Activated CD4-positive, alpha-beta T cell treated with anti-CD3 and anti-CD28 coated beads, Interleukin-2, Interleukin-6, amounts not matched to agents 100 ng/mL and 50 ng/mL, durations not matched to agents 16 hours and 8 hours (primary cell): ENCODE data around the gene ABCD3.

Experiments
- DNase-seq: peaks from one replicate; pipeline ENCODE4 v3.0.0-alpha.2; 2020

Gene ABCD3

DNA sequence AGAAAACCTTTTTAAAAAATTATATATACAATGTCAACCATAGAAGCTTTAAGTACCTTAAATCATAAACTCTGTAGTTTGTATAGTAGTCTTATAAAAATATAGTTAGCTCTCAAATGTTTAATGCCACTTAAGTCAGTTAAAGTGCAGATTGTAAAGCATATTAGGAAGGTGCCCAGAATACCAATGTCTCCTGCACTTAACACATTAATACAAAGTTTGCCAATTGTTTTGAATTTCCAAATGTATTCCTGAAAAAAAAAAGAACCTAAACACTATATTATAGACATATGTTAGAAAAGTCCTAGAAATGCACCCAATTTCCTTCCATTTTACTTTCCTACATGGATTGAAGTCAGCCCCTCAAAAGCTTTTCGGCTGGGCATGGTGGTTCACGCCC, 111.2 kb downstream of the ABCD3 start:
- DNase-seq = no peak

DNA sequence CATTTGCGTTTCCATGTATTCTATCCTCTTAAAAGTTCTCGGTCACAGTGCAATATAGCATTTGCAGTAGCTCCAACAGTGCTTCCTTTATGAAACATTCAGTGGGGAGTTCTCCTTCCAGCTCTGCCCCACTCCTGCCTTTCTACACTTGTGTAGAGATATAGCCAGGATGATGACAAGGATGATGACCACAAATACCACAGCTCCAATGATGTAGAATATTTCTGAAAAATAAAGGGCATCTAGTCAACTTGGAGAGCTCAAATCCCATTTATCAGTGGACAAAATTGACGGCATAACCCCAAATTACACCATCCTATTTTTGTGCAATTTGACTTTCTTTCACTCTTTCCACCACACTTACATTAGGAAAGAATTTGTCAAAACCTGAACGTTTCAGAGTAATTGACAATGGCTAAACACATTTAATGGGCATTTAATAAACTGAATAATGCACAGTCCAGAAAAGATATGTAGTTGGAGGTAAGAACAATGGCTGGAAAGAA, 112.2 kb downstream of the ABCD3 start:
- no peak for DNase-seq

DNA sequence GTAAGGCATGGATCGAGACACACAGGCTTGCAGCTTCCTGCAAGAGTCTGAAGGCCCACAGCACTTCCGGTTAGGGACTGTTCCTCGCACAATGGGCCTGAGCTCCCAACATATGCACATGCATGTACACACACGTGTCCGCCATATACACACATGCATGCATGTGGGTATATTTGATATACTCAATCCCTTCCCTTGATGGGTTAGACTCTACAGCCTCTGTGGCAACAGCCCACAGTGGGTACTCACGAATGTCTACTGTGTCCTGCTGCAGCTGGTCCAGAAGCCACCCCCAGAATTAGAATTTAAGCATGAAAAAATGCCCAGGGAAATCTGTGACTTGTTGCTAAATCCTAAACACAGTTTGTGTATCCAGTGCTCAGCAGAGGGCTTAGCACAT, 113.5 kb downstream of the ABCD3 start:
- DNase-seq = no peak

DNA sequence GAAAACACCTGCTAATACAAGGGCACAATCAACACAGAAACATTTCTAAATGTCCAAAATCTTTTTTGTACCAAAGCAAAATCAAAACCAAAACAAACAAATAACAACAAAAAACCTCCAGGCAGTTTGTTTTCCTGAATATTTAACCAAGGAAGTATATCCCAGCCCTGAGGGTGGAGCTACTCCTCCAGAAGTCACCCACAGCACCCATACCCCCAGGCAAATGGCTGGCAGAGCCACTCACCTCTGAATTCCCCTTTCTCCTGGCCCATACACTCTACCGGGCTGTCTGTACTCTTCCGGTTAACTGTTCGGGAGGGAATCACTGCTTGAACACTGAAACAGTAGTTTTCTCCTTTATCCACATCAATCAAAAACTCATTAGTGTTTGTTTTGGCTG, 113.9 kb downstream of the ABCD3 start:
- no peak for DNase-seq

DNA sequence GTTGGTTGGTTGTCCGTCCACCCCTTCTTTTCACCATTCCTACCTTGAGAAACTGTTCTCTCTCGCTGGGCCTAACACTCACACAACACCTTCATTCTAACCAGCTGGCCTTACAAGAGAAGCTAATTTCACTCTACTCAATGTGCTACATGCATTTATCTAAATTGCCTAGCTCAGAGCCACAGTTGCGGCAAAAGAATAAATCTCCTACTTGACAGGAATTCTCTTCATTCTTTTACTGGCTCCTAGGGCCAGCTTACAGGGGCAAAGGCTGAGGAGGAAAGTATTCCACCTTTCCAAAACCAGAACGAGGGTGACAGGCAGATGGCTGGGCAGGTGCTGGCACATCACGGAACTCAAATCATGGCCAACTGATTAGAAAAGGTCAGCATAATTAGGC, 116.9 kb downstream of the ABCD3 start:
- no peak for DNase-seq

DNA sequence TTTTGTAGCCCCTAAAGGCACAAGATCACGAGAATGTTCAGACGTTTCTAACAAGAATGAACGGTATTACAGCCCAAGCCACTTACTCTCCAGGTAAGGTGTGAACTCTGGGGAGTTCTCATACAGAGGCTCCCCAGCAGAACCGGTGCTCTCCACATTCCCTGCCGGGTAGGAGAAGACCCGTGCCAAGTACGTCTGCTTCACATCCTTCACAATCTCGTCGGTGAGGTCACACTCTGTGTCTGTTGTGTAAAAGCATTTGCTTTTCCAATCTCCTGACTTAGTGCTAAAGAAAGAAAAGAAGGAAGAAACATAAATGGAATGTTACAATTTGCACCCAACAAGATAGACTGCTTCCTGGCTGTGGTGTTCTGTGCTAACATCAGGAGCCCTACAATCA, 117.7 kb downstream of the ABCD3 start:
- no peak for DNase-seq

DNA sequence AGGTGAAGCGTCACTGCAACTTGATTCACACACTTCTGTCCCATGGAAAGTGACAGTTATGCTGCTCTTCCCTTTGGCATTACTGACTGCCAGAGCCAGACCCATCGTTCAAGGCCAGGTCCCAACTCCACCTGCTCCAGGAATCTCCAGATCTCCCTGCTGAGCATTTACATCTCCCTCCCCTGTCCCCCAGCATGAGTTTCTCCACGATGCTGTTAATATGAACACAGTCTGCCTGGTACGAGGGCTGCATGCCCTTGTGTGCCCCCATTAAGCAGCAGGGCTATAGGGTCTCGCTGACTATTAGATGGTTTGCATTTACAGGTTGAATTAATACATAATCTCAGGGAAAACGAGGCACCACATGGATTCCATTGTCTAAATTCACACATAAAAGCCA, 119.1 kb downstream of the ABCD3 start:
- no peak for DNase-seq

DNA sequence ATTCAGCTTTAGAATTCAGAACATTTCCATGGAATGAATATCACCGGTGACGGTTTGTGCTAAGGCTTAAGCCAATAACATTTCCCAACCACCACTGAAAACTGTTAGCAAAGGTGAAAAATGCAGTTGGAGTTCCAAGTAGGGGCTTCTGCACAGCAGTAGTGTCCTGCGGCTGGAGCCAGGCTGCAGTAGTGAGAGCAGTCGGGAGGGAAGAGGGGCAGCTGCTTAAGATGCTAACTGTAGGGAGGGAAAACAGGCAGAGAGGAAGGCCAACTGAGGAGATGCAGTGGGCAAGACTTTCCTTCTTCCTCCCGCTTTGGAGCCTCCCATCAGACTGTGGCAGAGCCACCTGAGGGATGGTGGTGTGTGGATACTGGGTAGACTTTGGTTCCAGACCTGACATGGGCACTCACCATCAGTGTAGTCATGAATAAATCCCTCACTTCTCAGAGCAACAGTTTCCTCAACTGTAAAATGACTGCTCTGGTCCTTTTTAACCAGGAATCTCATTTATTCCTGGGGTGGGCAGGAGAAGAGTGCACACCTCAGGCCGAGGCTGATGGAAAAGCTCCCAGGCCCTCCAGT, 120.1 kb downstream of the ABCD3 start:
- DNase-seq = no peak

DNA sequence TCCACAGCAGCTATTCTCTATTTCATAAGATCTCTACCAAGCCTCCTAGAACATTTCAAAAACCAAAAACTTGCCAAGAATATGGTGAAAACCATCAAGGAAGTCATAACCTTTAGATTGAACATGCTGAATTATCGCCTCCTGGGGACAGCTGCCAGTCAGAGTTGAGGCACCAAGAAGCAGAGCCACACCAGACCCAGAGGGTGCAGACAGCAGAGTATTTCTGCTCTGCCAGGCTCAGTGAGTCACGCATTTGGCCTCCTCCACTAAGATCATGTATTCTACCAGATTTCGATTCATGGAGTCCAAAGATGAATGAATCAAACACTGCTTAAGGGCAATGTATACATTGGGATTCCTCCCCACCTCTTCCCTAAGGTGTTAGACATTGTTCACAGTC, 121.3 kb downstream of the ABCD3 start:
- DNase-seq = no peak

DNA sequence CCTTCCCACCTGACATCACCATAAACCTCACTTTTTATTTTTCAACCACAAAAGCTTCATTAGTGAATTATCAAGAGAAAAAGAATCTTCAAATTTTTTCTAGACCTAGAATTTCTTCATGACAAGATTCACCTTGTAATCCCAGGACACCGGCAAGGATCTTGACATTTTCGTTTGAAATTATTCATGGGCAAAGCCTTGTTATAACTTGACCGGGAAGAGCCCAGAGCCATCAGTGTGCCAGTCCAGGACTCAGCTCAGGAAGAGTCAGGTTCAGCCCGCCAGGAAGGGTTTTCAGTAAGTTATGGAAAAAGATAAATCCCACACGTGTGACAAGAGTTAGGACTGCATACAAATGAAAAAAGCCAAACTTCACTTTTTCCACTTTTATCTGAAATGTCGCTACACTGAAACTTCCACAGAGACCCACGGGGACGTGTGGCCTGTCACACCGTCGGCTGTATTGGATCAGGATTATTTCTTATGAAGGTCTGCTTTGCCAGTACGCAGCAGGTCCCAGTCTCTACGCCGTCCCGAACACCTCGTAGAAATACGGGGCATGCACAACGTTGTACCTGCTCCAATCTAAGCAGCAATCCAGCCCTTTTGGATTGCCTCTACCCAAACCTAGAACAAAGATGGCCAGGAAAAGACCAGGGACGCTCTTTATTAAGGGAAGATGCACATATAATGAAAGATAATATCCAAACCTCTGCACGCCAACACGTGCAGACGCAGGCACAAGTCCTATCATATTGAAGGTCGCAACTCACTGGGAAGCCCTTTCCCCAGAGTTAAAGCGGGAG, 122.5 kb downstream of the ABCD3 start:
- no peak for DNase-seq

DNA sequence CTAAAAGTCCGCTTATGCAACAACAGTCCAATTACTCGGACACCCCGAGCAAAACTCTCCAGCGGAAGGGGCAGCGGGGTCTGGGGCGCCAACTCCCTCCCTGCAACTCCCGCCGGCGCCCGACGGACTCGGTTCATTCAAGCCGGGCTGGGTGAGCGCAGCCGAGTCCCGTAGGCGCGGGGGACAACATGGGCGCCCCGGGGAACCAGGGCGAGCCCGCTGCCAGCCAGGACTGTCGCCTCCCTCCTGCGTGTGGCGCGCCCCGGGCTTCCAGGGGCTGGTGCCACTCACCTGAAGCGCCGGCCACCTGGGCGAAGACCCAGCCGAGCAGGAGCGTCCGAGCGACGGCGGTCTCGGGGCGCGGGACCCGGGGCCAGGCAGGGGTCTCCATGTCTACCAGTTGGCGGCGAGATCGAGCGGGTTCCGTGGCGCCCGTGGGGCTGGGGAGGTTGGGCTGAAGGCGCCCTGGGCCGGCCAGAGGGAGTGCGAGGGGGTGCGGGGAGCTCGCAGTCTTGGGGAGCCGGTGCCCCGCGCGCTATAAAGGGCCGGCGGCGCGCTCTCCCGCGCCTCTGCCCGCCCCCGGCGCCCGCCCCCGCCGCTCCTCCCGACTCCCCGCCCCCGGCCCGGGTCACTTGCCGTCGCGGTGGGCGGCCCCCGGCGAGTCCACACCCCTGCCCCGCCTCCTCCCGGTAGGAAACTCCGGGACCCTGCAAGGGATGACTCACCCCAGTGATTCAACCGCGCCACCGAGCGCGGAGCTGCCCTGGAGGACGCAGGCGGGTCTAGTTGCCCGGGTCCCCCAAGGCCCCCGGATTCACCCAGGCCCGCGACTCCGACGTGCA, 123.3 kb downstream of the ABCD3 start, which contains the start of gene F3:
Gene F3, minus strand, starts transcription at position 514 of the 842 bp plus-strand sequence. Its CDS starts 123 bp downstream, at position 391.
- DNase-seq = peak; percentile 85

DNA sequence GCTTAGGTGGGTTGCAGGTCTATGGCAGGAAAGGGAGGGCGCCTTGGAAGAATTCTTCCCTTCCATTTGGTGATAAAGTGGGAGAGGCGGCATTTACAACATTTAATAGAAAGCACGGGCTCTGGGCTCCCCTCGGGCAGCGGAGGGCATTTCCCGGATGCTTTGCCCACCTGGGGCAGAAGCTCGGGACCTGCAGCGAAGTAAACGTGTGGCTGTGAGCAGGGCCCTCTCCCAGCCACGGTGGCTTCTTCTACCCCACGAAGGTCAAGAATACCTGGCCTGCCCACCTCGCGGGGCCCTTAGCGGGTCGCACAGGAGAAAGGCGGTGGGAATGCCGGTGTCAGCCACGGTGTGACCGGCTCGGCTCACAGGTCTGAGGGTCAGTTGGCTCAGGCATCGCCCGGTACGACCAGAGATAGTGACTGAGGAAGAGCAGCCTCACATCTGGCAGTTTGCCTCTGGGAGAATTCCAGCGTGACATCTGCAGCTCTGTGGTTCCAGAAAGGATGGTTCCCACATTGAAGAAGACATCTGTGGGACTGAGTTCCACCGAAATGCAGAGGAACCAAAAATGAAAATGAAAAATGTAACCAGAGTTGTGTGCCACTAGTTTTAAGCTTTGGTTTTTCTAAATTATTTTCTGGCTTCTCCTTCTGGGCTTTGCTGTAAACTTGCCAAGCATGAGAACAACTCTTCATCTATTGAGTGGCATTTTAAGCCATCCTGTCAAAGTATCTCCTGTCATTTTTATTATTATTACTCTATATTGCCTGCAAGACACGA, 124.1 kb downstream of the ABCD3 start:
- no peak for DNase-seq

DNA sequence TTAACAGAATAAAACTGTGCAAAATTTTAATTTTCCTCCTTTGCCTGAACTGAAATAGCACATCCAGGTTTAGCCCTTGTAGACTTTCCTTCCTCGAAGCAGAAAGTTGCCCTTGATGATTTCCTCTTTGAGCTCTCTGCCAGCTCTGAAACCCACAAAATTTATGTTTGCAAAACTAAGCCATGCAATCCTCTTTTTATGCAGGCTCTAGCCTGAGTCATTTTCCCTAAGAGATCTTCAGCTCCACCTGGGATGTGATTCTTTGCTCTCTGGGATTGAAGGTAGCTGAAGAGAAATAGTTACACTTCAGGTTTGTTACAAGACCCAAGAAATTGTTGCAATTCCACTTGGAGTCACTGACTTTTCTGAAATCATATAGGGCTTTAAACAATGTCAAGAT, 124.8 kb downstream of the ABCD3 start:
- DNase-seq = no peak

DNA sequence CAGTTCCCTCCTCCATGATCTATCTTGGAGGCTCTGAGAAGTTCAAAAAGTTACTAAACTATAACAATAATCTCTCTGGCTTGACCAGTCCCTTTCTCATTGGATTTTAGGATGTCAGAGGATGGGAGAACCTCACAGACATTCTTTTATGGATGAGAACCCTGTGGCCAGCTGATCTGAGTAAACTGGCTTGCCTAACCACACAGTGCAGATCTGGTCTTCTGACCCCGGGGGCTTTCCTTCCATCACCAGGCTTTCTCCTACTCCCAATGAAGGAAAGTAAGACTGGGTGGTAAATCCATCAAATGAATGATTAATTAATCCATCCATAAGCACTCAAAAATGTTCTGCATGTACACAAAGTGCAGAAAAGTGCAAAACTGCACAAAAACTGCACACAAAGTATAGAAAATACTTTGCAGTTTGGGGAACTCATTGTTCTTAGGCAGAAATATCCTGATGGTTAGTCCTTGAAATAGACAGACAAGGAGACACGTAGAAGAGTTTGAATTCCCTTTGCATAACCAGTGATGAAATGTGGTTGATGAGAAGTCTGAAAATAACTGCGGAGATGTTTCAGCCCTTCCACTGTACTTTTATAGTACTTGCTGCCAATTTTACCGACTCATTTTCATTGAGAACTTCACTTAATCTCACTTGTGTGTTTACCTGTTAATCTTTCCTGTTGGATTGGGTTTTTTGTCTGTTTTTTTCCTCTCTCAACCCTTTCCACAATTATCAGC, 125.9 kb downstream of the ABCD3 start:
- DNase-seq = no peak

DNA sequence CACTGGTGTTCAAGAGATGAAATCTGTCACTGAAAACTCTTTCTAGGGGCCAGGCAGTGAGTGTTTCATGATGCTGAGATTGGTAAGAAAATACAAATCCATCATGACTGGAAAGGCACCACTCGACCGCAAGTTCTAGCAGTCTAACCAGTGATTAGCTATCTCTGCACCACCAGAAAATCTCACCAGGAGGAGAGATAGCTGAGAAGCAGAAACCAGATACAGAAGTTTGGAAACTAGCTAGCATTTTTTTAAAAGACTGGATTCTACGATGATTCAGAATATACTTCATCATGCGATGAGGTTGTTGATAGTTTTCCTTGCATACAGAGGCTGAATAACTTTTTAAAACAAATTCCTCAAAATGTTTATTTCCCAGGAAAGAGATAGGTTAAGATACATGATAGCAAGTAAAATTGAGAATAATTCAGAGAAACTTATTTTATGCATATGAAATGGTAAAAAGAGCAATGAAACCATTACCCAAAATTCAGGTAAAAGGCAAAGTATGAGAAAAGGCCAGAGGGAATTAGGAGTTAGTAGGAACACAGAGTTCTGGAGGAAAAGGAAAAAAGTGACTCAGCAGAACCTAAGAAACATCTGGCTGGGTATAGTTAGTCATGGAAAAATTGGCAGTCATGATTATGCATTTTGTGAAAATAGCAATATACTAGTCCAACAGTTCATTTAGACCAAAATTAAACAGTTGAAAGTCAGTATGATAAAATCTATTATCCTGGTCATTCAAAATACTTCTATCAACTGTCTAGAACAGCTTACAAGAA, 126.7 kb downstream of the ABCD3 start:
- DNase-seq = no peak

DNA sequence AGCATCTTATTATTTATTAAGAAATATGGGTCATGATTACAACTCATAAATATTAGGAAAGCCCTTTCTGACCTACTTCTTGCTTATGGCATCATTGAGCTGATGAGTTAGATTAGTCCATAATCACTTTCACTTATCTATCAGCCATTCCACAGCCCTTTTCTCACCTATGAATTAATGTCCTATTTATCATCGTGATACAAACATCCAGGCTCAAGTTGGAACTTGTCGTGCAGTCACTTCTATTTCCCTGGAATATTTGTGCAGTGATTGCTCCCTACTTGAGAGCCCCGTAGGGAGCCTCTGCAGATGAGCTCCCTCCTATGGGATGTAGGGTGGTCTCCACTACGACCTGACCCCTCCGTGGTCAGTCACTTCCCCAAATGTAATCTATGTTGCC, 131.5 kb downstream of the ABCD3 start:
- no peak for DNase-seq

DNA sequence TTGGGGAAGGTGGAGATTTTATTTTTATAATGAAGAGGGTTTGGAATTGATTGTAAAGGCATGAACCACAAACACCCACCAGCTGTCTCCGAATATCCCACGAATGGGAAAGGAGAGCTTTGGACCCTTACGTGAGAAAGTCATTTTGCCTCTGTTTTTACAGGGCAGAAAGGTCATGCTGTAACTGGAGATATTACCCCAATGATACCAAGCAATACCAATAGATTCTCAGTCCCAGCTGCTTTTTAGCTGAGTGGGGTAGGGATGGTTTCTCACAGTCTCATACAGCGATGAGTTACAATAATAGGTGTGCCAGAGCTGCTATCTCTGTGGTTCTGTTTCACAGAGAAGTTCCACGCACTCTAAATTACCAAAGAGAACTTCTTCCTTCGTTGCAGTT, 132.2 kb downstream of the ABCD3 start:
- DNase-seq = no peak

DNA sequence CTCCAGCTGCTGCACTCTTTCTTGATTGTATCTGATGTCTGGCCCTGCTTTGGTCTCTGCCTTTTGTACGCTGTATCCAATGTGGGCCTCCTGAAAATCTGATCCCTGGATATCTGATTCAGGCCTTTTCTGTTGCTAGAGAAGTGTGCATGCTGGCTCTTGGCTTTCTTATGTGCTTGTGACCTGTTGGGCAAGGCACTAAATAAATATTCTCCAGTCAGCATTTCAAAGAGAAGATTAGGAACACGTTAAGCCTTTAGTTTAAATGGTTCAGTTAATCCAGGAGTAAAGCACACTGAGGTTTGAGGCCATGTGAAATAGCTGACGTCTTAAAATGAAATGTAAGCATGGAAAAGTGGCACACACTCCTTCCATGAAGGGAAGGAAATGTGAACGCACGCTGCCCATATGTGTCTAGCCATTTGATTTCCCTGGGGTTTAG, 132.6 kb downstream of the ABCD3 start:
- DNase-seq = no peak

DNA sequence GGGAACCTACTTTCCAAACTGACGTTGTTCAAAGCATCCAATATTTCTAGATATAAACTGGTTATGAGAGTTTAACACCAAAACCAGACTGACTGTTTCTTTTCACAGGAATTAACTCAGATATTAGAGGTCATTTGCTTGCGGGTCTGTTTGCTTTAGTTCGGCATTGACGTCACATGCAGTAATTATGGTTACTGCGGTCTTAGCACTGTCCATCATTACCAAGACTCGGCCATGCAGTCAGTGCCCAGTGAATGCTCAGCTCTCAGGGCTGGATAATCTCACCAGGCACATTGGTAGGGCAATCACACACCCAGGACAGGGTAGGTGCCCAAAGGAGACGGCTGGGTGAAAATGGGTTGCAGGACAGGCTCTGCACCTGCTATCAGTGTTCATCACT, 133.3 kb downstream of the ABCD3 start:
- DNase-seq = no peak

DNA sequence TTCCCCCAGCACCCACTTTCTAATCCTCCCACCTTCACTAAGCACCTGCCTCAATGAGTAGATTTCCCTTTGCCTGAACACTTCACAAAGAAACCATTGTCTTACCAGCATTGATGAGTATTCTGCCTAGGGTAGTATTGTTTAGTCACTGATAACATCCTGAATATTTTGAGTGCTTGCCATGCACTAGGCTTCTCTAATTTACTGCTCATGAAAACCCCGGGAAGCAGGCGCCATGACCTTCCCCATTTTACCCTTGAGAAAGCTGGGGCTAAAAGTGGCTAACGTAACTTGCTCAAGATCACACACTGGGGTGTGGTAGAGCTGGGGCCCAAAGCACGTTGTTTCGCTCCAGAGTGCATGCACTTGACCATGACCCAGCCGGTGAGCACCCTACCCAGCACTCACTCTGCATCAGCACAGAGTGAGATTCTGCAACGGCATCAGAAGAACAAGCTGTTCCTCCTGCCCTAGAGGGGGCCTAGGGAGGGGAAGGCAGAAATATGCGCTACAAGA, 133.9 kb downstream of the ABCD3 start:
- no peak for DNase-seq

DNA sequence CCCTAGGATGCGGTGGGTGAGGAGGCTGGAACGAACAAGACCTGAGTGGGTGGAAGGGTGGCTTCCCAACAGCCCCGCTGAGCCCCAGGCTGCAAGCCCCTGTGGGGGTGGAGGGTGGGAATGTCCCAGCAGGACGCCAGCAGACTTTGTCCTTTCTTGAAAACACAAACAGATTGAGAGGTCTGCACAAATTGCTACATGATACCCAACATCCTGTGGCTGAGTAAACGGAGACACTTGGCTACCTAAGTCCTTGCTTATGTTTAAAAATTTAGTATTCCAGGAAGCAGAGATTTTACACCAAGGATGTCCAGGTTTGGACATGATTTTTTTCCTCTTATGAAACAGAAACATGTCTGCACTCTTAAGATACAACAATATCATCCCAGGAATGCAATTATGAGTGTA, 135.1 kb downstream of the ABCD3 start:
- DNase-seq = no peak
